Neural progenitor cell (in vitro differentiated cells): ENCODE data around the gene NRP1.

Experiments
- EZH2 ChIP-seq: fragments of 200-600 bp; sonication (generic); IDR thresholded peaks from 2 replicates; pipeline ENCODE4 v1.6.1; 2017; ENCODE audit warnings: antibody characterized with exemption, mild to moderate bottlenecking, moderate library complexity
- TF ChIP-seq, protein P1 (sequence below): fragments of 200-600 bp; sonication (generic); IDR thresholded peaks from 2 replicates; pipeline ENCODE4 v1.5.1; 2017; ENCODE audit warnings: antibody characterized with exemption, mild to moderate bottlenecking

DNA sequence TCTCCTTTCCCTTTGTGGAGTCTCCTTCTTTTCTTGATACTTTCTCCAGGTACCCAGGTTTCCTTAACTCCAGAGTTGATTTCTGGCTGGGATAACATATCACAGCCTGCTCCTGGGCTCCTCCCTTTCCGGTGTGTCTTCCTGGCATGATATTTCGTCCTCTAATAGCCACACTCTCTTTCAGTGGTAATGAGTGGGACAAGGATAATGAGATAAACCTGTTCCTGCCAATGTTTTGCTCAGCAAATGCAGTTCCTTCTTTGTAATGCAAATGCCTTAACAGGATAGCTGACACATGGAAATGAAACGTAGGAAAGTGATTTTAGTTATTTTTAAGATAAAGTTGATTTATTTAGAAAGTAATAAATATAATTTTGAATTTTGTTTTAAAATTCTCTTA, 168.6 kb downstream of the NRP1 start:
- TF ChIP-seq, protein P1, sequence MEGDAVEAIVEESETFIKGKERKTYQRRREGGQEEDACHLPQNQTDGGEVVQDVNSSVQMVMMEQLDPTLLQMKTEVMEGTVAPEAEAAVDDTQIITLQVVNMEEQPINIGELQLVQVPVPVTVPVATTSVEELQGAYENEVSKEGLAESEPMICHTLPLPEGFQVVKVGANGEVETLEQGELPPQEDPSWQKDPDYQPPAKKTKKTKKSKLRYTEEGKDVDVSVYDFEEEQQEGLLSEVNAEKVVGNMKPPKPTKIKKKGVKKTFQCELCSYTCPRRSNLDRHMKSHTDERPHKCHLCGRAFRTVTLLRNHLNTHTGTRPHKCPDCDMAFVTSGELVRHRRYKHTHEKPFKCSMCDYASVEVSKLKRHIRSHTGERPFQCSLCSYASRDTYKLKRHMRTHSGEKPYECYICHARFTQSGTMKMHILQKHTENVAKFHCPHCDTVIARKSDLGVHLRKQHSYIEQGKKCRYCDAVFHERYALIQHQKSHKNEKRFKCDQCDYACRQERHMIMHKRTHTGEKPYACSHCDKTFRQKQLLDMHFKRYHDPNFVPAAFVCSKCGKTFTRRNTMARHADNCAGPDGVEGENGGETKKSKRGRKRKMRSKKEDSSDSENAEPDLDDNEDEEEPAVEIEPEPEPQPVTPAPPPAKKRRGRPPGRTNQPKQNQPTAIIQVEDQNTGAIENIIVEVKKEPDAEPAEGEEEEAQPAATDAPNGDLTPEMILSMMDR: no peak
- no peak for TF ChIP-seq EZH2
